Measurements from ENCODE around the gene SERPING1. TPM values are rescaled to one million over a fixed set of nuclear protein-coding genes. Genes with fewer than 3 reads are reported as not detected.
A peak's percentile ranks its signal among the peaks of the same experiment; 100 is the strongest.

The SERPING1 gene
- total RNA-seq, result 2.4 TPM

DNA sequence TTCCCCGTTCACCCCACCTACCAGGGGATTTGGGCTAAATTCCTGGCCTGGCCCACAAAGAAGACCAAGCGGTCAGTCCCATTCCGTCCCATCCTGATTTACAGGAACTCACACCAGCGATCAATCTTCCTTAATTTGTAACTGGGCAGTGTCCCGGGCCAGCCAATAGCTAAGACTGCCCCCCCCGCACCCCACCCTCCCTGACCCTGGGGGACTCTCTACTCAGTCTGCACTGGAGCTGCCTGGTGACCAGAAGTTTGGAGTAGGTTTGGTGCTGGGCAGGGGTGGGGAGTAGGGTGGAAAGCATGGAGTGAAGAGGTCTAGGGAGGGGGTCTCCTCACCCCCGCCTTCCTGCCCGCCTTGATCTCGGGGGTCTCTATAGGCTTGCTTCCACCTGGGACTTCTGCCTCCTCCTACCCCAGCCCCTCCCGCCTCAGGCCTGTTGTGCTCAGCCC lies at the start of gene SERPING1:
SERPING1 (plus strand) TSS at position 225 of the 455 bp plus-strand sequence. CDS start 586 bp downstream, outside the sequence.
- peak within 1 kb of the TSS; percentile 24 for H3K4me3 ChIP-seq (ENCODE audit: low read length)
- no peaks in the 10 kb centered on the region for H3K9me3 ChIP-seq (ENCODE audit: low read depth, low read length)
- H3K4me1 ChIP-seq (ENCODE audit: insufficient read depth, low read length), result peaks cover 14% of the 10 kb centered on the region
- peaks cover 4% of the 10 kb centered on the region for H3K27me3 ChIP-seq (ENCODE audit: insufficient read depth, low read length)

DNA sequence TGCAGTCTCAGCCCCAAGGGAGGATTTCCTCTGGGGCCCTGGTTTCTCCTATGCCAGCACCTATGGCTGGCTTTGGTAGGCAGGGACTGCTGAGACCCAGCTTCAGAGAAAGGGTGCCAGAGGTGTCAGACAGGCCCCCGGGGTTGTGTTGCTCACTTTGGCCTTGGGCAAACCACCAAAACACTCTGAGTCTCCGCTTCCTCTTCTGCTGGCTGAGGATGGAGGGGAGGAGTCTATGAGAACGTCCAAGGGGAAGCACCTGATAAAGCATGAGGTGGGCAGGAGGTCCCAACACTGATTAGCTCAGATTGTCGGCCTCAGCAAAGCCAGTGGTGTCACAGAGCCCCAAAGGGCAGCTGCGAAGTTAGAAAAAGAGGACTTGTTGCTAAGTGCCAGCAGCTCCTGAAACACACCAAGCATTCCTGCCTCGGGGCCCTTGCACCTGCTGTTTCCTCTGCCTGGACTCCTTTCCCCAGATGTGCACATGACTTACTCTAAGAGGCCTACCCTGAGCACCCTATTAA lies 49.6 kb upstream of the SERPING1 start:
- no peaks in the 10 kb centered on the region for H3K27me3 ChIP-seq (ENCODE audit: insufficient read depth, low read length)
- H3K9me3 ChIP-seq (ENCODE audit: low read depth, low read length), result no peaks in the 10 kb centered on the region
- peaks cover 13% of the 10 kb centered on the region for H3K4me1 ChIP-seq (ENCODE audit: insufficient read depth, low read length)
- no peak overlapping the region for H3K4me3 ChIP-seq (ENCODE audit: low read length)

DNA sequence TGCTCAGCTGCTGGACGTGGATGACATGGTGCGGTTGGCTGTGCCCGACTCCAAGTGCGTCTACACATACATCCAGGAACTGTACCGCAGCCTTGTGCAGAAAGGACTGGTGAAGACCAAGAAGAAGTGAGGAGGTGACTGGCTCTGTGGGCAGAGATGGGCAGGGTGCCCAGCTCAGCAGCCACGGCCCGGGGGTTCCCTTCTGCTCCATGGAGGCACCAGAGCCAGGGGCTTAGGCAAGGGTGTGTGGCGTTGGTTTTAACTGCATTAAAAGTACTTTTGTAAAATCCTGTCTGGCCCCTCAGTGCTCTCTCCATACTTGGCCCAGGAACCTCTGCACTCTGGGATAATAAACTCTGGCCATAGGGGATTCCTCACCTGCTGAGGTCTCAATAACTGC lies 47.5 kb upstream of the SERPING1 start:
- Histone ChIP-seq H3K4me3 (ENCODE audit: low read length) (no peak overlapping the region), H3K9me3 (ENCODE audit: low read depth, low read length) (no peaks in the 10 kb centered on the region), H3K27me3 (ENCODE audit: insufficient read depth, low read length) (no peaks in the 10 kb centered on the region), H3K4me1 (ENCODE audit: insufficient read depth, low read length) (peaks cover 13% of the 10 kb centered on the region)

DNA sequence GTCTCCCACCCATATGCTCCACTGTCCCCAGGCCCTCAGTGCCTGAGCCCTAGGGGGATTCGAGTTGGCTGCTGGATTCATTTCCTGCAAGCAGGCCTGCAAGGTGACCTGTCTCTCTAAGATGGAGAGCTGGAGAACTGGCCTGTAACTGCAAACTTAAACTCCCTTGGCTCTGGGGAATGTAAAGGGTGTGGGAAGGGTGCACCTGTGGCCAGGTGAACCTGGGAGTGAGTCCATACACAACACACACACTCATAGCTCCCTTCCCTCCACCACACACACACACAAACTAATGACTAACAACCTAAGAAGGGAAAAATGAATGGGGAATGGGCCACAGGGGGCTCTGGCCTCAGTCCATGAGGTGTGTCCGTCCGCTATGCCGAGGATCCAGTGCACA lies 45.5 kb upstream of the SERPING1 start:
- H3K4me1 ChIP-seq (ENCODE audit: insufficient read depth, low read length), result peaks cover 13% of the 10 kb centered on the region
- no peaks in the 10 kb centered on the region for H3K27me3 ChIP-seq (ENCODE audit: insufficient read depth, low read length)
- H3K4me3 ChIP-seq (ENCODE audit: low read length), result no peak overlapping the region
- no peaks in the 10 kb centered on the region for H3K9me3 ChIP-seq (ENCODE audit: low read depth, low read length)

DNA sequence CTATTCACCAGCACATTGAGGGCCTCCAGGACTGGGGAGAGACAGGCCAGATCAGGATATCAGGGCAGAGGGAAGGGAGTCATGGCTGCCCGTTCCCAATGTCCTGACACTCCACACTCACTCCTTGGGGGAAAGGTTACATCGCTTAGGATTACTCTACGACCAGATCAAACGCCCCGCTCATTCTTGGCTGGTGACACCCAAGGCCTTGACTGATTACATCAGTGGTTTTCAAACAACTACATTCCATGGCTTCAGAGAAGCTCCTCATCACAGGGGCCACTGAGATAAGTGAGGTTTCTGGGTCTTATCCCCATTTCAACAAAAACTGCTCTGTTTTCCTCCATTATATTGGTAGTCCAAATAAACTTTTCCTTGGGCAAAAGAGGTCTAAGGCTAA lies 45.0 kb upstream of the SERPING1 start:
- H3K27me3 ChIP-seq (ENCODE audit: insufficient read depth, low read length), result no peaks in the 10 kb centered on the region
- H3K4me1 ChIP-seq (ENCODE audit: insufficient read depth, low read length), result peaks cover 7% of the 10 kb centered on the region
- no peaks in the 10 kb centered on the region for H3K9me3 ChIP-seq (ENCODE audit: low read depth, low read length)
- H3K4me3 ChIP-seq (ENCODE audit: low read length), result no peak overlapping the region

DNA sequence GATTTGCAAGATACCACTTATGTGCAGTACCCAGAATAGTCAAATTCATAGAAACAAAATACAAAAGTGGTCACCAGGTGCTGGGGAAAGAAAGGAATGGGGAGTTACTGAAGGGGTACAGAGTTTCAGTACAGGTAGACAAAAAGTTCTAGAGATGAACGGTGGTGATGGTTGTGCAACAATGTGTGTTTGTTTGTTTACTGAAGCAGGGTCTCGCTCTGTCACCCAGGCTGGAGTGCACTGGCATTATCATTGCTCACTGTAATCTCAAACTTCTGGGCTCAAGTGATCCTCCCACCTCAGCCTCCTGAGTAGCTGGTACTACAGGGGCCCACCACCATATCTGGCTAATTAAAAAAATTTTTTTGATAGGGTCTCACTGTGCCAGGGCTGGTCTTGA lies 42.1 kb upstream of the SERPING1 start:
- H3K27me3 ChIP-seq (ENCODE audit: insufficient read depth, low read length), result no peaks in the 10 kb centered on the region
- no peaks in the 10 kb centered on the region for H3K4me1 ChIP-seq (ENCODE audit: insufficient read depth, low read length)
- H3K4me3 ChIP-seq (ENCODE audit: low read length), result no peak overlapping the region
- no peaks in the 10 kb centered on the region for H3K9me3 ChIP-seq (ENCODE audit: low read depth, low read length)

DNA sequence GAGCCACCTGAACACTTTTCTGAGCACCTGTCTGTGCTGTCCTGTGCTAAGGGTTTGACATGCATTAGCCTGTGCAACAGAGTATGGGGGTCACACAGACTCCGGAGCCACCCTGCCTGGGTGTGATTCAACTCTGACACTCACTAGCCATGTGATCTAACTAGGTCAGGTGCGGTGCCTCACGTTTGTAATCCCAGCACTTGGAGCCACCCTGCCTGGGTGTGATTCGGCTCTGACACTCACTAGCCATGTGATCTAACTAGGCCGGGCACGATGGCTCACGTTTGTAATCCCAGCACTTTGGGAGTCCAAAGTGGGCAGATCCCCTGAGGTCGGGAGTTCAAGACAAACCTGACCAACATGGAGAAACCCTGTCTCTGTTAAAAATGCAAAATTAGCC lies 41.4 kb upstream of the SERPING1 start:
- no peak overlapping the region for H3K4me3 ChIP-seq (ENCODE audit: low read length)
- no peaks in the 10 kb centered on the region for H3K9me3 ChIP-seq (ENCODE audit: low read depth, low read length)
- H3K4me1 ChIP-seq (ENCODE audit: insufficient read depth, low read length), result no peaks in the 10 kb centered on the region
- no peaks in the 10 kb centered on the region for H3K27me3 ChIP-seq (ENCODE audit: insufficient read depth, low read length)

DNA sequence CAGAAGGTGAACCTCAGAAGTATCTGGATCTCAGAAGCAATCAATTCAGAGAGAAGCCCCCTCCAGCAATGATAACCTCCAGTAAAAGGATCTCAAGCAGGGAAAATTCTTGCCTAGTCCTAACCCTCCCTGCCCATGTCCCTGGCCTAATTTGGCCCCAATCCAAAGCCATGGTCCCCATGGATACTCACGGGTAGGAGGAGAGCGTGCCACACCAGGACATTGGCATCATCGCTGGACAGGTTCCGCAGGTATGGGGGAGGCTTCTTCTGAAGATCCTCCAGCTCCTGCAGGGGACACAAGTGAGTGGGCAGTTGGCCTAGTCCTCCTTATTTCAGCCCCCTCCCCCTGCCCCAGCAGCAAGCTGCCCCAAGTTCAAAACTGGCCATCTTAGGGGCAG lies 37.3 kb upstream of the SERPING1 start:
- H3K4me3 ChIP-seq (ENCODE audit: low read length), result no peak overlapping the region
- H3K27me3 ChIP-seq (ENCODE audit: insufficient read depth, low read length), result no peaks in the 10 kb centered on the region
- H3K9me3 ChIP-seq (ENCODE audit: low read depth, low read length), result no peaks in the 10 kb centered on the region
- peaks cover 13% of the 10 kb centered on the region for H3K4me1 ChIP-seq (ENCODE audit: insufficient read depth, low read length)

DNA sequence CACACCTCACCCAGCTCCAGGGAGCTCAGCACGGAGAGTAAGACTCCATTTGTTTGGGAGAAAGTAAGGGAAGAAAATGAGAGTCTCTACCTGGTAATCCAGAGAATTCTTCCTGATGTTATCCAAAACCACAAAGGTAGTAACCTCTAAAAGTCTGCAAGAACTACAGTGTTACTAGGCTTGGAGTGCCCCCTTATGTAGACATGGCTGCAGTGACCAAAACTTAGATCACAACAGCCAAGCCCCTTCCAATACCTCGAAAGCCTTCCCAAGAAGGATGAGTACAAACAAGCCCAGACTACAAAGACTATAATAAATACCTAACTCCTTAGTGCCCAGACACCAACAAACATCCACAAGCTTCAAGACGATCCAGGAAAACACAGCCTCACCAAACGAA lies 34.9 kb upstream of the SERPING1 start:
- H3K4me3 ChIP-seq (ENCODE audit: low read length), result no peak overlapping the region
- no peaks in the 10 kb centered on the region for H3K27me3 ChIP-seq (ENCODE audit: insufficient read depth, low read length)
- H3K9me3 ChIP-seq (ENCODE audit: low read depth, low read length), result no peaks in the 10 kb centered on the region
- peaks cover 30% of the 10 kb centered on the region for H3K4me1 ChIP-seq (ENCODE audit: insufficient read depth, low read length)

DNA sequence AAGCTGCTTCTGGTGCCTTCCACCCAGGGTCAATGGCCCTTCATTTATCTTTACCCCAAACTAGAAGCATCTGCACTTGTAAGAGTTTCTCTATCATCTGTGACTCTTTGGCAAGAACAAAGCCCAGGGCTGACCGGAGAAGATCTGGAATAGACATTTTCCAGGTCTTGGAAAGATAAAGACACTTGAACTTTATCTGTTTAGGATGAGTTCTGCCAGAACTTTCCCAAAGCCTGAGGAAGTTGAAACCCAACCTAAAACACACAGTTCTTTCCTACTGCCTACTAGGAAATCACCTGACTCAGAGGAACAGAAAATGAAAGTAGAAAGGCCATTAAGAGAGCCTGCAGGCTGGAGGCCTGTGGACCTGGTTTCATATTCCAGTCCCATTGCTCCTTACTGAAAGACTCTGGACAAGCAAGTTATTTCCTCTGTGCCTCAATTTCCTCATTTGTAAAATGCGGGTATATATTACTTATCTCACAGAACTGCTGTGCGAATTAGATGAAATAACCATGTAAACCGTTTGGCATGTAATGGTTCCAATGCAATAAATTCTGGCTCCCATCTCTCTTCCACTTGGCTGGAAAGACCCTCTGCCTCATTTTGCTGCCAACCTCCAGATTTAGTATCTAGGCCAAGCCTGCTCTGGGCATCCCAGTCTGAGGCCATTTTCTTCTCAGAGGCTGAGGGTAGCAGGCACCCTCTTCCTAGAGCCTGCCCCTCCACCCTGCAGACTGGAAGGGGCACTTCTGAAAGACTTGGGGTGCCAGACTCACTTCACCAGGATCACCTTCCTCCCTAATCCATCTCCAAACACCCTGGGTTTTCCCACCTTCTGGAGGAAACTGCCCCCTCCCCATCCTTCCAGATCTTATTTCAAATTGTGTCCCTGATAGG lies 31.2 kb upstream of the SERPING1 start:
- H3K4me1 ChIP-seq (ENCODE audit: insufficient read depth, low read length), result peaks cover 46% of the 10 kb centered on the region
- H3K27me3 ChIP-seq (ENCODE audit: insufficient read depth, low read length), result no peaks in the 10 kb centered on the region
- no peaks in the 10 kb centered on the region for H3K9me3 ChIP-seq (ENCODE audit: low read depth, low read length)
- peak overlapping the region; percentile 98 for H3K4me3 ChIP-seq (ENCODE audit: low read length)

DNA sequence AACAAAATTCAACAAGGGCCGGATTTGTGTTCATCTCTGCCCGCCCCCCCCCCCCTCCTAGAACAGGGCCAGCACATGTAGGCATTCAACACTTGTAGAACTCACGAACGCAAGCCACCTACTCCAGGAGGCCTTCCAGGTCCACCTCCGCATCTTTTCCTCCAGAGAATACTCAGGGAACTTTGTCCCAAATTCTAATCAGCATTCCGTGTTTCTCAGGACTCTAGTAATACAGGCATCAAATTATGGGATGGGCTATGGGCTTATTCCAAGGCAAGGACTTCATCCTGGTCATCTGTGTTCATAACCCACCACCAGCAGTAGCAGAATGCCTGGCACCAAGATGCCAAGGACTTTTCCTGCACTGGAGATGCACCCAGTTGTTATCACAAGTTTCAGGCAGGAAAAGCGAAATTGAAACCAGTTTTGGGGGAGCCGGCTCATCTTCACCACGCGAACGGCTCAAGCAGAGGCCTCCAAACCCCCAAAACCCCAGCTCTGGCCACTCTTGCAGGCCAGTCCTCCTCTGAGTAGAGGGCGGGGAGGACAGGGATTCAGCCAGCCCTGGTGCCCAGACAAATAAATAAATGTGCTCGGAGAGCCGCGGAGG lies 30.5 kb upstream of the SERPING1 start:
- H3K4me1 ChIP-seq (ENCODE audit: insufficient read depth, low read length), result peaks cover 51% of the 10 kb centered on the region
- H3K27me3 ChIP-seq (ENCODE audit: insufficient read depth, low read length), result no peaks in the 10 kb centered on the region
- H3K4me3 ChIP-seq (ENCODE audit: low read length), result peak overlapping the region; percentile 98
- no peaks in the 10 kb centered on the region for H3K9me3 ChIP-seq (ENCODE audit: low read depth, low read length)

DNA sequence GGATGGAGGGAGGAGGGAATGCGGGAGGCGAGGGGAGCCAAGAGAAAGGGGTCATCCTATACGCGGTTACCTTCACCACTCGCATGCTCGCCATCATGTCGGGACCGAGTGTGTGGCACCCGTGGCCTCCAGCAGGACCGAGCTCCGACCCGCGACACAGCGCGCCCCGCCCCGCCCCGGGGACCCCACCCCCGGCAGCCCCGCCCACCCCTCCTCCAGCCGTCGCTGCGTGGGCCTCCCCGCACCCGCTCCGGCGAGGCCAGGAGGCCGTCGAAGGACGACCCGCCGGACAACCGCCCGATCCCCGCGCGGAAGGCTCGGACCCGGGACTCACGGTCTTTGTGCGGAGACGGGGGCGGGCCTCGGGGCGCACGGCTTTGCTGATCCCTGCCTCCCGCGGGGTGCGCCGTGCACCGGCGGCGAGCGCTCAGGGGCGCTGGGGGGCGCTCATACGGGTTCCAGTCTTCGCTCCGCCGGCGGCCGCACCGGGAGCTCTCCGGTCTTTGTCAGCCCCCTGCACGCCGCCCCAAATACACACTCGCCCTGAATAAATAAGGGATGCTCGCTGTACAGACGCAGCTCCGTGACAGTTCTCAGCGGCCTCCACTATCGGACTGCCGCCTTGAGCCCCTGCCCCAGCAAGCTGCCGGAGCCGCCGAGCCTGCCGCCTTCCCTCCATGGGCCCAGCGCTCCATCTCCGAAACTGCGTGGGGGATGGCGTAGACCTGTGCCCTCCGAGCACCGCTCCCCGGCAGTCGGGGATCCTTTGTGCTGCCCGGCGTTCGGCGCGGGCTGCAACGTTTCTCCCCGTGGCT lies 29.8 kb upstream of the SERPING1 start, which contains the start of gene UBE2L6:
UBE2L6 (minus strand) TSS at position 158 of the 815 bp plus-strand sequence; CDS start at position 97, 61 bp downstream.
- no peaks in the 10 kb centered on the region for H3K9me3 ChIP-seq (ENCODE audit: low read depth, low read length)
- peaks cover 47% of the 10 kb centered on the region for H3K4me1 ChIP-seq (ENCODE audit: insufficient read depth, low read length)
- no peaks in the 10 kb centered on the region for H3K27me3 ChIP-seq (ENCODE audit: insufficient read depth, low read length)
- H3K4me3 ChIP-seq (ENCODE audit: low read length), result peak within 1 kb of the TSS; percentile 98

DNA sequence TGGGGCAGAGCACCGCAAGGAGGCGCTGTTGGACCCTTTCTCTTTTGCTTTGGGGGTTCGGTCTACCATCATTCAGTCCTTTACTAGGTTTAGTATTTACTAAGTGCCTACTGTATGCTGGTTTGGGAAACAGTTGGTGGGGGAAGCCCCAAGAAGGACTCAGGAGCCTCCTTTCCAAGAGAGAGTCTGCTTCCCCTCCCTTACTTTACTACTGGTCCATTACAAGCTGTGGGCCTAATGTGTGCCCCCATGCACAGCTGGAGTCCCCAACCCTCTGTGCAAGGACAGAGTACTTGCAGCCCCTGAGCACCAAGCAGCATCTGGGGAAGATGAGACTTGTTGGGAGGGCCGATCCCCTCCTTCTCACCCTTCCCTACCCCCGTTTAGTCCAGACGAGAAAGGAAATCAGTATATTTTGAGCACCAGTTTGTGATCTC lies 29.1 kb upstream of the SERPING1 start:
- peak overlapping the region; percentile 98 for H3K4me3 ChIP-seq (ENCODE audit: low read length)
- H3K27me3 ChIP-seq (ENCODE audit: insufficient read depth, low read length), result no peaks in the 10 kb centered on the region
- H3K4me1 ChIP-seq (ENCODE audit: insufficient read depth, low read length), result peaks cover 47% of the 10 kb centered on the region
- H3K9me3 ChIP-seq (ENCODE audit: low read depth, low read length), result no peaks in the 10 kb centered on the region

DNA sequence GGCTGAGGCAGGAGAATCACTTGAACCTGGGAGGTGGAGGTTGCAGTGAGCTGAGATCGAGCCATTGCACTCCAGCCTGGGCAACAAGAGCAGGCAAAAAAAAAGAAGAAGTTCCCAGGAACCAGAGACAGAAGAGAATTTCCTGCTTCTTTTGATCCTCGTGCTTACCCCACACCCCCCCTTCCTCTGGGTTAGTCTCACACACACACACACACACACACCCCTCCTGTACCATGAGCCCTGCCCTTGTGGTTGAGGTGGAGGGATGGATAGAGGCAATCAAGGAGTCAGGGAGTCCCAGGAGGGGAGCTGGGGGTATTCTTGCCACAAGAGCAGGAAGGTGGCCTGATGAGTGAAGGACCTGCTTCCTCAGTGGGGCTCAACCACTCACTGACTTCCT lies 25.9 kb upstream of the SERPING1 start:
- H3K4me1 ChIP-seq (ENCODE audit: insufficient read depth, low read length), result peaks cover 29% of the 10 kb centered on the region
- H3K9me3 ChIP-seq (ENCODE audit: low read depth, low read length), result no peaks in the 10 kb centered on the region
- H3K27me3 ChIP-seq (ENCODE audit: insufficient read depth, low read length), result no peaks in the 10 kb centered on the region
- no peak overlapping the region for H3K4me3 ChIP-seq (ENCODE audit: low read length)

All from mononuclear cell (primary cell).